ENCODE measurements around the gene RAB8A.

DNA sequence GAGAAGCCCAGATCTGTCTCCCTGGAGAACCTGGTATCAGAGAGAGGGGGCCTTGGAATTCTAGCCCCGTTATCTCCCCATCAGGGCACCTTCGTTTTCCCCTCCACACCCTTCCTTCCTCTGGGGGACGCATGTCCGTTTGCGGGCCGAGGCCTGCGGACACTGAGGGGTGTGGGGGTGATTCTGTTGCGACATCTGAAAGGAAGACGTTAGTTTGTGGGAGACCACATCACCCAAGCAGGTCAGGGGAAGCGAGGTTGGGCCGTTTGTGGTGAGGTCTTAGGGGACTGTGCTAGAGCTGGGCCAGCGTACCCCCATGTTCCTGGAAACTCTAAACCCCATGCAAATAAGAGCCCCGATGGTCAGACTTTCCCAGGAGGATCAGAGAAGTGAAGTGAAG is 28.1 kb downstream of the RAB8A start:
- TF ChIP-seq CTCF (IDR thresholded peaks at IDR 0.05): no peak
- no peak for TF ChIP-seq EZH2 (IDR thresholded peaks at IDR 0.05)
- no peak for TF ChIP-seq EZH2phosphoT487 (IDR thresholded peaks at IDR 0.05)
